Effector memory CD8-positive, alpha-beta T cell (primary cell): Measurements from ENCODE around the gene PRCC.

Experiments
- ATAC-seq: fragments of 150-1000 bp; cut with Tn5 transposase; replicated peaks from 2 replicates; pipeline ENCODE4 v1.10.0; 2021; ENCODE audit warnings: mild to moderate bottlenecking, moderate library complexity
- DNase-seq, 3 experiments: peaks; one replicate each; pipeline ENCODE4 v3.0.0; 2021
- H3K27ac Mint-ChIP-seq, 2 donors: one replicate each; pipeline ENCODE4 v1.8.0; 2022; ENCODE audit warnings: mild to moderate bottlenecking in 2 of 2, mixed read lengths in 2 of 2, moderate library complexity in 2 of 2
- H3K27me3 Mint-ChIP-seq, 2 donors: one replicate each; pipeline ENCODE4 v1.8.0; 2022; ENCODE audit warnings: mixed read lengths in 2 of 2
- H3K36me3 Mint-ChIP-seq: one replicate; pipeline ENCODE4 v1.8.0; 2022; ENCODE audit warnings: mild to moderate bottlenecking, moderate library complexity, mixed read lengths; ENCODE audit not compliant: insufficient read depth
- H3K4me1 Mint-ChIP-seq, 2 donors: one replicate each; pipeline ENCODE4 v1.8.0; 2022; ENCODE audit warnings: low read depth in 2 of 2, mixed read lengths in 2 of 2
- H3K4me3 Mint-ChIP-seq, 2 donors: one replicate each; pipeline ENCODE4 v1.8.0; 2022; ENCODE audit warnings: mild to moderate bottlenecking in 2 of 2, mixed read lengths in 2 of 2, moderate library complexity in 2 of 2
- H3K9me3 Mint-ChIP-seq, 2 donors: one replicate each; pipeline ENCODE4 v1.8.0; 2022; ENCODE audit warnings: mixed read lengths in 2 of 2

PRCC gene

DNA sequence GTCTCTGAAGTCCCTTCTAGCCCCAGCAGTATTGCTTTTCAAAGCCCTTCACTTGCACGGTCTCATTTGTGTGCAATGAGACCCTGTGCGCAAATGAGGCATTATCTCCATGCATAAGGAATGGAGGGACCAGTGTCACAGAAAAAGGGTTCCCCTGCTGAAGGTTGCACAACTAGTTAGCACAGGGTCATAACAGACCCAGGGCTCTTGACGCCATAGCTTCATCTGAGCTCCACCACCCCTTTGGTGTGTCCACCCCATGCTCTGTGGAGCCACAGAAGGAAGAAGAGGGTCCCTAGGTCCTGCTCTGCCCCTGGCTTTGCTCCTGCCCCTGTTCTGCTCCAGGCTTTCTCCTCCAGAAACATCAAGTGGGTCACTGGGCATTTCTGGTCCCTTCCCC, 36.7 kb downstream of the PRCC start:
- no peaks in the 10 kb centered on the region for H3K27me3 Mint-ChIP-seq
- ATAC-seq (no peak), DNase-seq (no peak)
- no peaks in the 10 kb centered on the region for H3K9me3 Mint-ChIP-seq
- H3K4me1 Mint-ChIP-seq, result peaks cover 51 to 53% of the 10 kb centered on the region in 2 donors
- H3K27ac Mint-ChIP-seq, result peak overlapping the region; percentile 85 to 94
- H3K4me3 Mint-ChIP-seq, result no peak overlapping the region
- H3K36me3 Mint-ChIP-seq, result peaks cover 96% of the 10 kb centered on the region

DNA sequence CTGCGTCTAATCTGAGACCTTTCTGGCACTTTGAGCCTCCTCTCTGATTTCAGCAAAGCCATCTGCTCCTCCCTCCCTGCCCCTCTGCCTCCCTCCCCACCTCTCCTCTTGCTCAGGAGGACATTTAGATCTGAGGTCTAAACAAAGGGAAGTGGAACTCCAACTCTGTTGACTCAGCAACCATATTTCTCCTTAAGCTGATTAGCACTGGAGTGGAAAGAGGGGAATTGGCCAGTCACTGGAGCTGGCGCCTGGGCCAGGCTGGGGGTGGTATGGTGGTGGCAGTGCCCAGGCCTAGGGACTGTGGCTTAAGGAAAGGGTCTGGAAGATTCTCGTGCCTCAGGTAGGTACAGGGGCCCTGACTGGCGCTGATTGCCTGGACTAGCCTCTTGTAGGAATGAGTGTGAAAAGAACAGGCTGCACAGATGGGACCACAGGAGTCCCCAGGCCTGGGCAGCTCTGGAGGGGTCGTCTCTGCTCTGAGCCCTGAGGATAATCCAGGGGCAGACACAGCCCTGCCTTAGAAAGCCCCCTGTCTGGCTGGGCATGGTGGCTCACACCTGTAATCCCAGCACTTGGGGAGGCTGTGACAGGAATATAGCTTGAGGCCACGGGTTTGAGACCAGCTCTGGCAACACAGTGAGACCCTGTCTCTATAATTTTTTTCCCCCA, 37.4 kb downstream of the PRCC start:
- DNase-seq (no peak), ATAC-seq (no peak)
- Mint-ChIP-seq H3K36me3 (peaks cover 97% of the 10 kb centered on the region), H3K4me3 (no peak overlapping the region), H3K9me3 (no peaks in the 10 kb centered on the region), H3K27me3 (no peaks in the 10 kb centered on the region), H3K4me1 (peaks cover 56 to 57% of the 10 kb centered on the region in 2 donors), H3K27ac (peak overlapping the region; percentile 85 to 94)

DNA sequence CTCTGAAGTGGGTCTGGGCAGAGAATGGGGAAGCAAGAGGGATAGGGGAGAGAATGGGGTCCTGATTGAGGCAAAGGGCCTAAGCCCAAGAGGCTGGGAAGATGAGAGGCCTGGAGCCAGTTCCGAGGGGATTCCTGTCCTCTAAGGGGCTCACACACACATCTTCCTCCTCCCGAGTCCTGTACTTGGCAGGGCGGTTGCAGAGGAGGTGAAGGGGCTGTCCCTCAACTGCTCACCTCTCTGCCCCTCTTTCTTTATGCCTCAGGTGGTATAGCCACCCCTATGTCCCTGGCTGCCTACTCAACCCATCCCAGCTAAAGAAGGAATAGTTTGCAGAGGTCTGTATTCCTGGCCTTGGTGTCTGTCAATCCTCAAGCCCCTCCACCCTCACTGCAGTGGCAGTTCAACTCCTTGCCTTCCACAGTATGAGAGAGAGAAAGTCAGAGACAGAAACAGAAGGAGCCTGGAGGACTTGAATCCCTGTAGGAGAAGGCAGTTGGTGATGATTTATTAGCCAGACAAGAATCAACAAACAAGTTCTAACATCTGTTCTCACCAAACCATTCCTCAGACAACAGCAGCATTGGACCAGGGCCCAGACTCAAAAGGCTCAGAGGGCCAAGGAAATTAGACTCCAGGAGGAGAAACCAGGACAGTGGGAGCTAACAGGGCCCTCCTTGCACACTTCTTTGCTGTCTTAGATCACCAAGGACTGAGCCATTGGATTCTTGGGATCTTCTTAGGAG, 38.6 kb downstream of the PRCC start:
- Mint-ChIP-seq H3K4me1 (peaks cover 53 to 57% of the 10 kb centered on the region in 2 donors), H3K27me3 (no peaks in the 10 kb centered on the region), H3K9me3 (no peaks in the 10 kb centered on the region), H3K27ac (peak overlapping the region; percentile 52 to 92), H3K4me3 (no peak overlapping the region), H3K36me3 (peaks cover 97% of the 10 kb centered on the region)
- ATAC-seq, result no peak
- no peak for DNase-seq

DNA sequence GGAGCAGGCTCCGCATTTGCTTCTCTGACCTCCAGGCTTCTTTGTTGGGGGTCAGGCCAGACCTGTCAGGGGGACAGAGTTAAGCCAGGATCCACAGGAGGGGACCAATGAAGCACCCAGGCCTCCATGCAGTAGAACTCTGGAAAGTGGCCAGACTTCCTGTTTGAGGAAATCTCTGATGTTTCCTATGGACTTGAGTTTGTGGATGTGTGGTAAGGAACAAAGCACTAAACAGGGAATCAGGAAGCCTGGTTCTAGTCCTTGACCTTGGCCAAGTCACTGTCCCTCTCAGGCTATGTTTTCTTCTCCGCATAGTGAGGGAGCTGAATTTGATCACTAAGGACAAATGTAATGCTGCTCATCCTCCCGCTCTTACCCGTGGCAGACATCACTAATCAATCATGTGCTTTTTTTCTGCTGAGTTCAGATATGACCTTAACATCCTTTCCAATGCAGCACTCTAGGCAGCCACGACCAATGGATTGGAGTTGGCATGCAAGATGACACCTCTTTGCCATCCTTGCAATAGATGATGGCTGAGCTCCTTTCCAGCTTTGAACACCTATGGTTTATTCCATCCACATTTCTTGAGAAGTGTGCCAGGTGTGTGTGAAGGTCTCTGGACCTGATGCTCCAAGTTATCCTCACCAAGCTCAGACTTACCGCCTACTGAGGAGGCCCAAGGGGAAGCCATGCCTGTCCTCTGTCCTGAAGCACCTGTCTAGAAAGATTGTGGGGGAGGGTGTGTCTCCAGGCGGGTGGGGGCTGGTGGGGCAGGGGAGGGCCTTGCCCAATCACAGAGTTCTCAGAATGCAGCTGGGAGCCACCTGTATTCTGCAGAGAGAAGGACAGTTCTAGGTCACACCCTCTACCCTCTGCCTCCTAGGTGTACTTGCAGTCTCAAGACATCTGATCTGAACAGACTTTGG, 39.4 kb downstream of the PRCC start:
- Mint-ChIP-seq H3K4me1 (peaks cover 53 to 57% of the 10 kb centered on the region in 2 donors), H3K36me3 (peaks cover 97% of the 10 kb centered on the region), H3K27ac (peak overlapping the region; percentile 92 to 94), H3K4me3 (peak overlapping the region; percentile 61 to 70), H3K27me3 (no peaks in the 10 kb centered on the region), H3K9me3 (no peaks in the 10 kb centered on the region)
- peak; percentile 11 for ATAC-seq
- no peak for DNase-seq

DNA sequence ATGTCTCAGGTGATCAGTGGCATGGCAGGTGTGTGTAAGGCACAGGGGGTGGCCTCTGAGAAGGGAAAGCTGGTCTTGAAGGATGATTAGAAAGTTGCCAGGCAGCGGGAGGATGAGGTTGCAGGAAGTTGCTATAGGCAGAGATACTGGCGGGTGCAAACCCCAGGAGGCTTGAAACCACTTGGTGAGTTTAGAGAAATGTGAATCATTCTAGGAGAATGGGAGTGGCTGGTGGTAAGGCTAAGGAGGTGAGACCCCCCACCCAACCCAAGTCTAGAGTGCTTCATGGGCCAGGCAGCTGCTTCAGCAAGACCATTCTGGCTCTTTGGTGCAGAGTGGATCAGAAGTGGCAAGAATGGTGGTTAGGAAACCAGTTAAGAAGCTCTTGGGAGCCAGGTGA, 40.3 kb downstream of the PRCC start:
- ATAC-seq (peak; percentile 57), DNase-seq (no peak)
- peaks cover 98% of the 10 kb centered on the region for H3K36me3 Mint-ChIP-seq
- H3K27me3 Mint-ChIP-seq, result no peaks in the 10 kb centered on the region
- no peaks in the 10 kb centered on the region for H3K9me3 Mint-ChIP-seq
- peaks cover 54 to 60% of the 10 kb centered on the region in 2 donors for H3K4me1 Mint-ChIP-seq
- H3K4me3 Mint-ChIP-seq, result peak overlapping the region; percentile 61 to 70
- peak overlapping the region; percentile 92 to 94 for H3K27ac Mint-ChIP-seq

DNA sequence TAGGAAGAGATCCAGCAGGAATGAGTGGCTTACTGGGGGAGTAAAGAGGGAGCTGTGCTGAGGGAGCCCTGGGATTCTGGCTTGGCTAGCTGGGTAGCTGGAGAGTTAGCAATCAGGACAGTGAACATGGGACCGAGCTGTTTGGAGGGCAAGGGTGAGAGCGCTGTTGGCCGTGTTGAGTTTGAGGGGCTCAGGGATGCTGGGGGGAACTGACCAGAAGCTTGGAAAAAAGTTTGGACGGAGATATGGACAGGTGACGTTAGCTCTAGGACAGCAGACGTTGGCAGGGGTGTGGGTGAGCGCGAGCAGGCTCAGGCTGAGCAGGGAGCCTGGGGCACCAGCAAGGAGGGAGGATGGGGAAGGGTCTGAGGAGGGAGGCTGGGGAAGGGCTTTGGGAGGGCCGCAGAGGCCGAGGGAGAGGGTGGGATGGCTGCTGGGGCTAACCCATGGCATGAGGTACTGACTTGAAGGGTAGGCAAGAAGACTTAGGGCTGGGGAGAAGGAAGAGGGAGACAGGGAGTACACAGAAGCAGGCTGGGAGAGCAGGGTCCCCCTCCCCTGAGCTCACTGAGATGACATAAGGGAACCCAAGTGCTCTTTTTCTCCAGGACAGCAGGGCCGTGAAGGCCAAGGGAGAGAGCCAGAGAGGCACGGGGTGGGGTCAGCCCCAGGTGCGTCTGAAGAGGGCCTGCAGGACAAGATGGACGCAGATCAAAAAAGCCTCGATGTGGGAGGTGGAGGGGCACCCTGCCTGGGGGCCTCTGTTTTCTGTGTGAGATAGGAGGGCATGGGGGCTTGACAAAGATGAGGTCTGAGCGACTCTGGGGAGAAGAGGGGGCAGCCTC, 41.1 kb downstream of the PRCC start:
- ATAC-seq, result no peak
- H3K4me3 Mint-ChIP-seq, result peak overlapping the region; percentile 61 to 70
- H3K4me1 Mint-ChIP-seq, result peaks cover 61 to 62% of the 10 kb centered on the region in 2 donors

DNA sequence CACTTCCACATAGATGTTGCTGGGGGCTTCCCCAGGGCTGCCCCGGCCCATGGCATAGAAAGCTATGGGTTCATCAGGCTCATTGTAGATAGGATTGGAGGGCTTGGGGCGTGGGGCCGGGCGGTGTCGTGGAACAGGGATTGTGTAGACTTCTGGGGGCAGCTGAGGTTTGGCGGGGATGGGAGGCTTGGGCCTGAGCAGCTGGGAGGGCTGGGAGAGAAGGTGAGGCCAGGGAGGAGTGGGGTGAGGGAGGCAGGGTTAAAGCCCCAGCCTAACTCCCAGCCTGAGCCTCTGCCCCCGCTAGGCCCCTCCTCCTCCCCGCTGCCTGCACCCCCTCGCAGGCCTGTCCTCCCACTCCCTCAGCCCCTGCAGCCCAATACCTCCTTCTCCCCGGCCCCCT, 41.9 kb downstream of the PRCC start:
- H3K4me3 Mint-ChIP-seq, result peak overlapping the region; percentile 61 to 70
- H3K27ac Mint-ChIP-seq, result peak overlapping the region; percentile 92 to 94
- peaks cover 61 to 67% of the 10 kb centered on the region in 2 donors for H3K4me1 Mint-ChIP-seq
- ATAC-seq (no peak), DNase-seq (no peak)
- H3K9me3 Mint-ChIP-seq, result no peaks in the 10 kb centered on the region
- H3K27me3 Mint-ChIP-seq, result no peaks in the 10 kb centered on the region
- peaks cover 99% of the 10 kb centered on the region for H3K36me3 Mint-ChIP-seq

More for the DNA sequence above, 41.1 kb downstream of the PRCC start:
- peaks cover 98% of the 10 kb centered on the region for H3K36me3 Mint-ChIP-seq
- no peaks in the 10 kb centered on the region for H3K9me3 Mint-ChIP-seq
- peak overlapping the region; percentile 92 to 94 for H3K27ac Mint-ChIP-seq
- no peaks in the 10 kb centered on the region for H3K27me3 Mint-ChIP-seq
- no peak for DNase-seq

DNA sequence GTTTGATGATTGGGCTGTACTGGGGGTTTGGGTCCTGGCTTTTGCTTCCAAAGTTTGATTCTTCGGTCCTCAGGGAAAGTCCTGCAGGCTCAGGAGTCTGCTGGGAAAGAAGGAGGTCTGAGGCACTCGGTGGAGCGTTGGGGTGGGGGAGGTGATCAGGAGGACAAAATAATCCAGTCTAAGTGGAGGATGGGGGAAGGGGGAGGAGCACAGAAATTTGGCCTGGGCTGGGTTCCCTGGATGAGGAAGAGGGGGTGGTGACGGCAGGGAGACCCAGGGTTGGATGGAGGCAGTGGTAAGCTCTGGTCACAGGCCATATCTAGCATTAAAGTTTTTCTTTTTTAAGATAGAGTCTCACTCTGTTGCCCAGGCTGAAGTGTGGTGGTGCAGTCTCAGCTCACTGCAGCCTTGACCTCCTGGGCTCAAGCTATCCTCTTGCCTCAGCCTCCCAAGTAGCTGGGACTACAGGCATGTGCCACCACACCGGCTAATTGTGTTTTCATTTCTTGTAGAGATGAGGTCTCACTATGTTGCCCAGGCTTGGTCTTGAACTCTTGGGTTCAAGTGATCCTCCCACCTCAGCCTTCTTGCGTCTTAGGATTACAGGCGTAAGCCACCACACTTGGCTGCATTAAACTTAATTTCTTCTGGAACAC, 42.5 kb downstream of the PRCC start:
- no peak for ATAC-seq
- Mint-ChIP-seq H3K4me3 (peak overlapping the region; percentile 15 to 36), H3K27me3 (no peaks in the 10 kb centered on the region), H3K9me3 (no peaks in the 10 kb centered on the region), H3K27ac (peak overlapping the region; percentile 92 to 99), H3K36me3 (peaks cover 99% of the 10 kb centered on the region), H3K4me1 (peaks cover 61 to 67% of the 10 kb centered on the region in 2 donors)
- DNase-seq, result no peak

DNA sequence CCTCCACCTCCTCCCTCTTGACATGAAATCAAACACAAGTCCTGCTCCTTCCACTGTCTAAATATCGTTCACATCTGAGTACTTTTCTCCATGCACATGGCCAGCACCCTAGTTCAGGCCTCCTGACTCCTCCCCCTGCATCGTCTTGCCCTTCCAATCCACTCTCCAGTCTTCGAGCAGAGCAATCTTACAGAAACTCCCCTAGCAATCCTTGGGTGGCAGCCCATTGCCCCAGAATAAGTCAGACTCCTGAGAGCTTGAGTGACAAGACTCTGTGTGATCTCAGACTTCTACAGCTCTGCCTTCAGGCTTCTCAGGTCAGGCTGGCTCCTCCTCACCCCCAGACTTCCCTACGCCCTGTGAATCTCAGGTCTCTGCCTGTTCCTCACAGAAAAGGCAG, 43.8 kb downstream of the PRCC start:
- H3K27ac Mint-ChIP-seq, result peak overlapping the region; percentile 92 to 99
- no peaks in the 10 kb centered on the region for H3K27me3 Mint-ChIP-seq
- no peaks in the 10 kb centered on the region for H3K9me3 Mint-ChIP-seq
- ATAC-seq, result no peak
- peak overlapping the region; percentile 58 to 96 for H3K4me3 Mint-ChIP-seq
- H3K4me1 Mint-ChIP-seq, result peaks cover 70 to 78% of the 10 kb centered on the region in 2 donors
- H3K36me3 Mint-ChIP-seq, result peaks cover 99% of the 10 kb centered on the region
- no peak for DNase-seq

DNA sequence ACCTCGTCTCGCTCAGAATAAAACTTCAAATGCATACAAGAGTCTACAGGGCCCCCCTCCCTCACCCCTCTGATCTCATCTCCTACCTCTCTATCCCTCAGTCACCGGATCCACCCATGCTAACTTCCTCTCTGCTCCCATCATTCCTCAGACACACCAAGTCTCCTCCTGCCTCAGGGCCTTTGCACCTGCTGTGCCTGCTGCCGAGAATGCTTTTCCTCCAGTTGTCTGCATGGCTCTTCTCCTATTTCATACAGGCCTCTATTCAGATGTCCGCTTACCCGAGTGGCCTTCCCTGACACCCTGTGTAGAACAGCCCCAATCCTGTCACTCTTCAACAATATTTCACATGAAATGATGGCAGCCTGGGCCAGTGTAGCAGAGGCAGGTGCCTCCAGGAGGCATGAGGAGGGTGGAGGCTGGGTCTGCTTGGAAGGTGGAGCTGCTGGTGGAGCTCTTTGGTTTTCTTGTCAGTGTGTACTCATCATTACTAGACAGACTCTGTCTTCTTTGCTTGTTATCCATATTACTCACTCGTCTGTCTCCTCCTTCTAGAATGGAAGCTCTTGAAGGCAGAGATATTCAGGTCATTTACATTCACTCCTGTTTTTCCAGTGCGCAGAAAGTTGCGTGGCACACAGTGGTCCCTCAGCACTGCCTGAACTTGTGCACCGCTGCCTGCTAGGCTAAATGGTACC, 45.1 kb downstream of the PRCC start:
- H3K4me3 Mint-ChIP-seq, result peak overlapping the region; percentile 58 to 96
- no peak for ATAC-seq
- H3K4me1 Mint-ChIP-seq, result peaks cover 76 to 80% of the 10 kb centered on the region in 2 donors
- no peak for DNase-seq
- peak overlapping the region; percentile 92 to 99 for H3K27ac Mint-ChIP-seq
- H3K36me3 Mint-ChIP-seq, result peaks cover 99% of the 10 kb centered on the region
- H3K27me3 Mint-ChIP-seq, result no peaks in the 10 kb centered on the region
- H3K9me3 Mint-ChIP-seq, result no peaks in the 10 kb centered on the region

DNA sequence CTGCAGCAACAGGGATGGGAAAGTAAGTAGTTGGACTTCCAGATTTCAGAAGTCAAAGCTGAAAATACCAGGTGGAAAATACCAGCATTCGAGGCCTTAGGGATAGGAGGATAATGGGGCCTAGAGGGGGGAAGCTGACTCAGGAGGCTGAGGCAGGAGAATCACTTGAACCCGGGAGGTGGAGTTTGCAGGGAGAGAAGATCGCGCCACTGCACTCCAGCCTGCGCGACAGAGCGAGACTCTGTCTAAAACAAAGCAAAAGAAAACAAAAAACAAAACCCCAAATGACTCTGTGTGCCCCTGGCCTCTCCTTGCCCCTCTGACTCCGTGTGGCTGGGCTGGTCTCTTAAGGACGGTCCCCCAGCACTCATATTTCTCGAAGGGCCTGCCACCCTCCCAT, 46.0 kb downstream of the PRCC start:
- H3K4me3 Mint-ChIP-seq, result peak overlapping the region; percentile 92 to 96
- no peak for DNase-seq
- H3K27me3 Mint-ChIP-seq, result no peaks in the 10 kb centered on the region
- H3K9me3 Mint-ChIP-seq, result no peaks in the 10 kb centered on the region
- H3K4me1 Mint-ChIP-seq, result peaks cover 68 to 71% of the 10 kb centered on the region in 2 donors
- peaks cover 95% of the 10 kb centered on the region for H3K36me3 Mint-ChIP-seq
- ATAC-seq, result no peak
- peak overlapping the region; percentile 98 to 99 for H3K27ac Mint-ChIP-seq
